Measurements from ENCODE around the gene CCDC185.

Gene CCDC185

DNA sequence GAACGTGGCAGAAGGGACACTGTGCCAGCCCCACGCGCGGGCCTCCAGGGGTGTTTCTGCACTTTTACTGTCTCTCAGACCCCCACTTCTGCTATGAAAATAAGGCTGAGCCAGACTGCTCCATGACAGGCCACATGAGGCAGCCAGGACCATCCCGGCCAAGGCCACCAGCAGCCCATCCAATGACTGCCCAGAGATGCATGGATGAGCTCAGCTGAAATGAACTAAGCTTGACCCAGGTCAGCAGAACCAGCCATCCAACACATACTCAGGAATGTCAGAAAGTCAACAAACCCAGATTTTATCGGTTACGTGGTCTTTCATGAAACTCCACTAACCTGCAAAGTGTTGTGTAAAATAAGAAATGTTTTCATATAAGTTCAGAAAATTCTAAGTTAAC lies 51.2 kb downstream of the CCDC185 start:
- no peak for DNase-seq
